Measurements from ENCODE around the gene TNPO2.

TNPO2 gene

GRCh38 chr19:12766051-12766521, 42.4 kb upstream of the TNPO2 start:
- ChIA-PET POLR2A (interaction anchor here (3.0 kb wide), 1 partner anchor 26 kb away, joined by 25 read pairs; the partner anchor contains the start of gene JUNB), CTCF (interaction anchor here (0.6 to 18.0 kb wide), 41 partner anchors 10 to 328 kb away, joined by 3 to 550 read pairs (median 5); partner anchors contain the start of genes BEST2, GCDH, GET3 and HOOK2)
- peak; percentile 97 for TF ChIP-seq CTCF (IDR thresholded peaks at IDR 0.05; ENCODE audit: control extremely low read depth, extremely low read depth, low read depth, missing control alignments)
- DNase-seq (ENCODE audit: extremely low spot score) = peak; percentile 83

- no peak for DNase-seq (ENCODE audit: extremely low spot score)
- ChIA-PET POLR2A (interaction anchor here (3.0 kb wide), 1 partner anchor 27 kb away, joined by 25 read pairs; the partner anchor contains the start of gene JUNB), CTCF (interaction anchor here (0.9 to 18.0 kb wide), 14 partner anchors 11 to 201 kb away, joined by 3 to 550 read pairs (median 16); partner anchors contain the start of genes BEST2, GET3, HOOK2 and JUNB)
- TF ChIP-seq CTCF (IDR thresholded peaks at IDR 0.05; ENCODE audit: control extremely low read depth, extremely low read depth, low read depth, missing control alignments) = no peak
Measured at GRCh38 chr19:12764698-12765097, 41.0 kb upstream of the TNPO2 start.

GRCh38 chr19:12763100-12763499, 39.4 kb upstream of the TNPO2 start:
- ChIA-PET CTCF (interaction anchor here (1.1 to 18.0 kb wide), 10 partner anchors 13 to 341 kb away, joined by 3 to 550 read pairs (median 4); partner anchors contain the start of genes BEST2, GET3, HOOK2 and JUNB), POLR2A (interaction anchor here (1.1 kb wide), 1 partner anchor 30 kb away, joined by 3 read pairs; no protein-coding TSS in a partner anchor)
- DNase-seq (ENCODE audit: extremely low spot score) = no peak
- TF ChIP-seq CTCF (IDR thresholded peaks at IDR 0.05; ENCODE audit: control extremely low read depth, extremely low read depth, low read depth, missing control alignments) = no peak

GRCh38 chr19:12759686-12760085, 36.0 kb upstream of the TNPO2 start:
- CTCF ChIA-PET = interaction anchor here (0.8 to 18.0 kb wide), 32 partner anchors 9 to 701 kb away, joined by 3 to 550 read pairs (median 4); partner anchors contain the start of genes BEST2, GET3, HOOK2 and JUNB

GRCh38 chr19:12757544-12758274, 34.0 kb upstream of the TNPO2 start:
- TF ChIP-seq CTCF (IDR thresholded peaks at IDR 0.05; ENCODE audit: control extremely low read depth, extremely low read depth, low read depth, missing control alignments) = peak; percentile 82
- ChIA-PET CTCF (interaction anchor here (0.6 to 23.7 kb wide), 34 partner anchors 5 to 698 kb away, joined by 3 to 550 read pairs (median 4); partner anchors contain the start of genes BEST2, DHPS, DNASE2 and GET3), POLR2A (interaction anchor here (1.4 kb wide), 1 partner anchor 34 kb away, joined by 3 read pairs; the partner anchor contains the start of gene JUNB)
- DNase-seq (ENCODE audit: extremely low spot score) = peak; percentile 85

More at GRCh38 chr19:12759686-12760085, 36.0 kb upstream of the TNPO2 start:
- DNase-seq (ENCODE audit: extremely low spot score) = no peak
- TF ChIP-seq CTCF (IDR thresholded peaks at IDR 0.05; ENCODE audit: control extremely low read depth, extremely low read depth, low read depth, missing control alignments) = no peak
- POLR2A ChIA-PET = interaction anchor here (1.6 kb wide), 1 partner anchor 32 kb away, joined by 10 read pairs; the partner anchor contains the start of gene JUNB

- POLR2A ChIA-PET = no interaction called here
- CTCF ChIA-PET = interaction anchor here (1.0 to 23.7 kb wide), 9 partner anchors 6 to 92 kb away, joined by 3 to 550 read pairs (median 70); partner anchors contain the start of genes BEST2, GET3, HOOK2 and JUNB
Measured at GRCh38 chr19:12756150-12756883, 32.6 kb upstream of the TNPO2 start.

More at GRCh38 chr19:12756150-12756883, 32.6 kb upstream of the TNPO2 start:
- TF ChIP-seq CTCF (IDR thresholded peaks at IDR 0.05; ENCODE audit: control extremely low read depth, extremely low read depth, low read depth, missing control alignments) = no peak
- no peak for DNase-seq (ENCODE audit: extremely low spot score)
